ENCODE data around the gene ZNF331. TPM values are rescaled to one million over a fixed set of nuclear protein-coding genes. Genes with fewer than 3 reads are reported as not detected.

Gene ZNF331
- total RNA-seq, 4 donors from 2014 or later, result 3.7 to 15.7 (median 5.8) TPM

DNA sequence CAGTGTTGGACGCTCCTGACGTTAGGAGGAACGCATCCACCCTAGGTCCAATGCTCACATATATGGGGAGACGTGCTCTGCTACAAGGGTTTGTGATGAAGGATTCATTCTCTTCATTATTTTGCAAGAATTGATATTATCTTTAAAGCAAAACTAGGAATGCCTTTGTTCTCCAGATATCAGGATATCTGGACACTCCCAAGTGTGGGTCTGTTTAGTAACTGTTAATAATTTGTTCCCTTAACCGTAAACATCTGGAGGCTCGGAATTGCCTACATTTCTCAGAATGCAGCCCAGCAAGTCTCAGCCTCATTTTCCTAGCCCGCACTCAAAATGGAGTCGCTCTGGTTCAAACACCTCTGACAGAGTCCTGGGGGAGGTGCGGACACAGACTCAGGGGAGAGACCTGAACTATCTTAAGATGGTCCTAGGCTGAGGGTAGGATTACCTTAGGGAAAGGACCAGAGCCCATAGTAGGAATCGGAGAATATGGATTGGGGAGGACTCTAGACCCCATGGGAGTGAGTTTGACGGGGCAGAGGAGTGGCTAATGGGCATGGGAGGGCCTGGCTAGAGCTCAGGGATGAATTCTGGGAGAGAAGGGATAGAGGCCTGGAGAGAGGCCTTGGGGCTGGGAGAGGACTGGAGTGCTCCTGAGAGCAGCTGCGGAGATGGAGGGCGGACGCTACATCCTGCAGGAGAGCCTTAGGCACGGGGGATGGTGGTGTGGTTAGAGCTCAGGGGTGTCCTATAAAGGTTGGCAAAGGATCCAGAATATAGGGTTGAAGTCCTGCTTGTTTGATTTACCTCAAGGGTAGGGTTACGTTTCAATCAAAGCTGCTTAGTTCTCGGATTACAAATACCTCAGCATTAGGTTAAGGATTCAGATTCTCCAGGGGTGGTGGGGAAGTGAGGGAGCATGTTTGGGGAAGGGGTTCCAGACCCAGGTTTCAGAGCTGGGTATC lies 43.2 kb downstream of the ZNF331 start:
- peaks cover 19 to 43% of the 10 kb centered on the region in 2 donors for H3K9me3 ChIP-seq
- in situ Hi-C loops (cut with MboI; ENCODE audit: low pct_ligation_motif_present in 1 of 4, low pct_unique_long_range_greater_than_20kb in 1 of 4, low sequenced_read_pairs in 3 of 4), result no loop called here
- intact Hi-C loops (cut with DNase I; ENCODE audit: low total_unique reads), result no loop called here
- H3K27ac ChIP-seq, result no peak overlapping the region
- 89 to 96% methylated on average over 4 to 17 of the region's 17 CpGs for WGBS, 2 donors (ENCODE audit: low coverage in 1 of 2)
- no peak for DNase-seq
- peaks cover 0 to 31% (median 14%) of the 10 kb centered on the region in 4 donors for H3K36me3 ChIP-seq
- H3K27me3 ChIP-seq, result no peaks in the 10 kb centered on the region
- H3K4me1 ChIP-seq, result no peaks in the 10 kb centered on the region
- no peak for TF ChIP-seq EP300 (IDR thresholded peaks at IDR 0.05; ENCODE audit: low read depth)
- TF ChIP-seq POLR2AphosphoS5 (IDR thresholded peaks at IDR 0.05), result no peak
- TF ChIP-seq POLR2A (IDR thresholded peaks at IDR 0.05), result no peak
- TF ChIP-seq CTCF (IDR thresholded peaks at IDR 0.05), result no peak
- no peak overlapping the region for H3K4me3 ChIP-seq

GRCh38 chr19:53581871-53582279 lies 43.9 kb downstream of the ZNF331 start:
- intact Hi-C loops (cut with DNase I; ENCODE audit: low total_unique reads) (no loop called here), in situ Hi-C loops (cut with MboI; ENCODE audit: low pct_ligation_motif_present in 1 of 4, low pct_unique_long_range_greater_than_20kb in 1 of 4, low sequenced_read_pairs in 3 of 4) (no loop called here)
- H3K27me3 ChIP-seq, result no peaks in the 10 kb centered on the region
- WGBS, 2 donors (ENCODE audit: low coverage in 1 of 2), result 20 to 73% methylated on average over 1 to 6 of the region's 6 CpGs
- peaks cover 0 to 24% (median 10%) of the 10 kb centered on the region in 4 donors for H3K36me3 ChIP-seq
- TF ChIP-seq POLR2AphosphoS5 (IDR thresholded peaks at IDR 0.05) (no peak), CTCF (IDR thresholded peaks at IDR 0.05) (no peak), POLR2A (IDR thresholded peaks at IDR 0.05) (no peak), EP300 (IDR thresholded peaks at IDR 0.05; ENCODE audit: low read depth) (no peak)
- peaks cover 13 to 35% of the 10 kb centered on the region in 2 donors for H3K9me3 ChIP-seq
- no peak overlapping the region for H3K27ac ChIP-seq
- H3K4me3 ChIP-seq, result no peak overlapping the region
- no peaks in the 10 kb centered on the region for H3K4me1 ChIP-seq
- DNase-seq, result no peak

- in situ Hi-C loops (cut with MboI; ENCODE audit: low pct_ligation_motif_present in 1 of 4, low pct_unique_long_range_greater_than_20kb in 1 of 4, low sequenced_read_pairs in 3 of 4) (no loop called here), intact Hi-C loops (cut with DNase I; ENCODE audit: low total_unique reads) (no loop called here)
- 67 to 85% methylated on average over 1 to 3 of the region's 3 CpGs for WGBS, 2 donors (ENCODE audit: low coverage in 1 of 2)
- Histone ChIP-seq H3K4me3 (no peak overlapping the region), H3K4me1 (no peaks in the 10 kb centered on the region), H3K27me3 (no peaks in the 10 kb centered on the region), H3K36me3 (peaks cover 0 to 10% (median 4%) of the 10 kb centered on the region in 4 donors), H3K9me3 (peaks cover under 1 to 22% of the 10 kb centered on the region in 2 donors), H3K27ac (no peak overlapping the region)
- DNase-seq, result no peak
- no peak for TF ChIP-seq EP300 (IDR thresholded peaks at IDR 0.05; ENCODE audit: low read depth)
- TF ChIP-seq POLR2AphosphoS5 (IDR thresholded peaks at IDR 0.05), result no peak
- TF ChIP-seq CTCF (IDR thresholded peaks at IDR 0.05), result no peak
- TF ChIP-seq POLR2A (IDR thresholded peaks at IDR 0.05), result no peak
These were observed 45.2 kb downstream of the ZNF331 start for GRCh38 chr19:53583181-53583580.

- H3K27ac ChIP-seq, result no peak overlapping the region
- H3K27me3 ChIP-seq, result no peaks in the 10 kb centered on the region
- no peaks in the 10 kb centered on the region for H3K36me3 ChIP-seq
- no peaks in the 10 kb centered on the region for H3K4me1 ChIP-seq
- TF ChIP-seq POLR2A (IDR thresholded peaks at IDR 0.05) (no peak), CTCF (IDR thresholded peaks at IDR 0.05) (no peak)
- intact Hi-C loops (cut with DNase I; ENCODE audit: low total_unique reads), result loop anchor here (2.0 kb wide), 1 partner anchor 69 kb away; no protein-coding TSS in a partner anchor
- H3K4me3 ChIP-seq, result no peak overlapping the region
- no peak for DNase-seq
- 80 to 82% methylated on average over 4 to 6 of the region's 6 CpGs for whole genome bisulfite sequencing, 2 donors (ENCODE audit: low coverage in 1 of 2)
- in situ Hi-C loops (cut with MboI; ENCODE audit: low pct_ligation_motif_present in 1 of 4, low pct_unique_long_range_greater_than_20kb in 1 of 4, low sequenced_read_pairs in 3 of 4), result no loop called here
- no peaks in the 10 kb centered on the region for H3K9me3 ChIP-seq
These were observed 48.3 kb downstream of the ZNF331 start for GRCh38 chr19:53586277-53586691.
